Measurements from ENCODE around the gene KDSR. TPM values are rescaled to one million over a fixed set of nuclear protein-coding genes. Genes with fewer than 3 reads are reported as not detected.

KDSR gene, protein sequence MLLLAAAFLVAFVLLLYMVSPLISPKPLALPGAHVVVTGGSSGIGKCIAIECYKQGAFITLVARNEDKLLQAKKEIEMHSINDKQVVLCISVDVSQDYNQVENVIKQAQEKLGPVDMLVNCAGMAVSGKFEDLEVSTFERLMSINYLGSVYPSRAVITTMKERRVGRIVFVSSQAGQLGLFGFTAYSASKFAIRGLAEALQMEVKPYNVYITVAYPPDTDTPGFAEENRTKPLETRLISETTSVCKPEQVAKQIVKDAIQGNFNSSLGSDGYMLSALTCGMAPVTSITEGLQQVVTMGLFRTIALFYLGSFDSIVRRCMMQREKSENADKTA
- 36.8 TPM for total RNA-seq

DNA sequence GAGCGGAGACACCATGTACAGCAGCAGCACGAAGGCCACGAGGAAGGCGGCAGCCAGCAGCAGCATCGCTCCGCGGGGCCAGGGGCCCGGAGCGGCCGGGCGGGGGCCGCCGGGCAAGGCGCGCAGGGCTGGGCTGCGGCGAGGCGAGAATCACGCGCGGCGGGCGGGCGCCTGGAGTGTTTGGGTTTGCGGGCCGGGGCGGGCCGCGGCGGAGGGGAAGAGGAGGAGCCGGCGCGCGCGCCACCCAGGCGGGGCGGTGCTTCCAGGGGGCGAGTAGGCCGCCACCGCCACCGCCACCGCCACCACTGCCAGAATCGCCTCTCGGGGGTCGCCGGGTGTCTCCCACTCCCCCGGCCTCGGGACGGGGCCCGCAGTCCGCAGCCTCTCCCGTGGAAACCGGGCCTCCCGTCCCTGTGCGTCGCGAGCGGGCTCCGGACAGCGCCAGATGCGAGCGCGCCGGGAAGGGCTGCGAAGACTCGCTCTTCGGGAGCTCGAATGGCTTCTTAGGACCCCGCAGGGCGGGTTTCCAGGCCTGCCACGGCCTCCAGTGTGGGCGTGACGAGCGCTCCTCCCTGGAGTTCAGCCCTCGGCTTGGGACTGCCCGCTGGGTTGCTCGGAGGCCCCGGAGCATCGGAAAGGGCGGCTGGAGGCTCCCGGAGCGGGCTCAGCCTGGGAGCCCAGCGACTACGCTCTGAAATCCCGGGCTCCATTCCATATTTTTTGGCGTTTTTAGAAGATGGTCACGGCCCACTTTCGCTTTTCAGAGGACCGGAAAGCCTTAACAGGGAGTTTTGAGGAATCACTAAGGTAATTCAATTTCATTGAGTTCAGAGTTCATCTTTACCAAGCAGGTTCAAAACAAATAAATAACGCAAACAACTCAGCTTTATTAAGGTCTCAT, at the start of gene KDSR:
Gene KDSR, minus strand, starts transcription at position 154 of the 901 bp plus-strand sequence. Its CDS starts 88 bp downstream, at position 66.
- peak; percentile 98 for DNase-seq

DNA sequence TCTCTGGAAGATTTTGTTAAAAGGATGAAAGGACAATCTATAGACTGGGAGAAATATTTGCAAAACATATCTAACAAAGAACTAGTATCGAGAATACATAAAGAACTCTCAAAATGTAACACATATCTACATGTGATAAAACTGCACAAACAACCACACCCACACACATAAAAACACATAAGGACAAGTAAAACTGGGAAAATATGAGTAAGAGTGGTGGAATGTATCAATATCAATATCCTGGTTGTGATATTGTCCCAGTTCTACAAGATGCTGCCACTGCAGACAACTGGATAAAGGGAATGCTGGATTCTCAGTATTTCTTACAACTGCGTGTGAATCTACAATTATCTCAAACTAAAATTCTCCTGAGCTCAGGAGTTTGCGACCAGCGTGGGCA, 45.9 kb upstream of the KDSR start:
- no peak for DNase-seq

DNA sequence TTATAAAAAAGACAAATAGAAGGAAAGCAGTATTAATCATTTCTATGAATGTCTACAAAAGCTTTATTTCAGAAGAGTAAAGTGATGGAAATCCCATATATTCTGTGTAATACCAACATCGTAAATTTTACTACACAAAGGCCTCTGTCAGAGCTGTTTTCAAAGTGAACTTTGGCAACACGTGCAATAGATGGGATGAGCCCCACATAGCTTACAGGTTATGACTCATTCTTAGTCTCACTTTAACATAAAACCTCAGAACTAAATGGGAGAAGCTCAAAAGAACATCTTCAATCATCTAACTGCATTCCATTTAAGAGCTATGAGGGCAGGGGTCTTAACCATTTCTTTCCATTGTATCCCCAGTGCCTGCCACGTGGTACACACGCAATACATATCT, 43.8 kb upstream of the KDSR start:
- DNase-seq, result no peak

DNA sequence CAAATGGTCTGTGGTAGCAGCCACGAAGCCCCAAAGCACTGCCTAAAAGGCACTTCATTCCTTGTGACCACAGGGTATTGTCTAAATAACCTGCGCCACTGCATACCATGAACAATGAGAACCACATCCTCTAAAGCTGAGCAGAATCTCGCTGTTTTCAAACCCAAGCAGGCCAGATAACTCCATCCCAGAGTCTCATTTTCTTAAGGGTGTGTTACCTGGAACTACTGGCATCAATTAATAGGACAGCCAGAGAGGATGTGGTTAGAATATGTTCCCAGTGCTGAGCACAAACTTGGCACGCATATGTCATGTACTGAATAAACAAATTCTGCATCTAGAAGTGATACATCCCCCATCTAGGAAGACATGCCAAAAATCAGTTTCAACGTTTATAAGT, 42.3 kb upstream of the KDSR start:
- DNase-seq, result no peak

DNA sequence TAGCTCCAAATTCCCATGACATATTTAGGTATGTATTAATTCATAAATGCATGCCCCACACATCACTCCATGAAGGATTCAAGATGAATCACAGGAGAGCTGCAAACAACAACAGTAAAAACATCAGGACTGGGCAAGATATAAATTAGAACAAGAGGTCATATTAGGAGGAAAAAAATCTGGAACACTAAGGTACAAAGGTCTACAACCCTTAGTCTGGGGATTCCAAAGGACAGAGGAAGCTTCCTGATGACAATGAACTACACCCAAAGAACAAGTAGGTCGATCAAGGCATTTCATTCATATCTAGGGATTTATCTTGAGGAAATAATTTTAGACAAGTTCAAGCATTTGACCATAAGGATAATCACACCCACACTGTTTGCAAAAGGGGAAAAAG, 40.7 kb upstream of the KDSR start:
- DNase-seq, result no peak

DNA sequence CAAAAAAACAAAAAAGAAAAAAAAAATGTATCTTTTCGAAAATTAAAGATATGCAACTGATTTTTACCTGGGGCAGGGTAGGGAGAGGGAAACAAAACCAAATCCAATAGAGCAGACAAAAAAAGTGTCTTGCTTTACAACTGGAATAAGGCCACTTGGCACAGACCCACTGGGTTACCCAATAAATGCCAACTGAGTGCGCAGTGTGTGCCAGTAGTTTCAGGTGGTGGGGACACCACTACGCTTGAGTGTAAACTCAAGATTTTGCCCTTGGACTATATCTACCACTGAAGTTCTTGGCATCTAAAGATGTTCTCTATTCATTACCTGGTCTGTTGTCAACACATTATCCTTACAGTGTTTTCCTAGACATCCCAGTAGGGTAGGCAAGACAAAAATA, 39.0 kb upstream of the KDSR start:
- no peak for DNase-seq

DNA sequence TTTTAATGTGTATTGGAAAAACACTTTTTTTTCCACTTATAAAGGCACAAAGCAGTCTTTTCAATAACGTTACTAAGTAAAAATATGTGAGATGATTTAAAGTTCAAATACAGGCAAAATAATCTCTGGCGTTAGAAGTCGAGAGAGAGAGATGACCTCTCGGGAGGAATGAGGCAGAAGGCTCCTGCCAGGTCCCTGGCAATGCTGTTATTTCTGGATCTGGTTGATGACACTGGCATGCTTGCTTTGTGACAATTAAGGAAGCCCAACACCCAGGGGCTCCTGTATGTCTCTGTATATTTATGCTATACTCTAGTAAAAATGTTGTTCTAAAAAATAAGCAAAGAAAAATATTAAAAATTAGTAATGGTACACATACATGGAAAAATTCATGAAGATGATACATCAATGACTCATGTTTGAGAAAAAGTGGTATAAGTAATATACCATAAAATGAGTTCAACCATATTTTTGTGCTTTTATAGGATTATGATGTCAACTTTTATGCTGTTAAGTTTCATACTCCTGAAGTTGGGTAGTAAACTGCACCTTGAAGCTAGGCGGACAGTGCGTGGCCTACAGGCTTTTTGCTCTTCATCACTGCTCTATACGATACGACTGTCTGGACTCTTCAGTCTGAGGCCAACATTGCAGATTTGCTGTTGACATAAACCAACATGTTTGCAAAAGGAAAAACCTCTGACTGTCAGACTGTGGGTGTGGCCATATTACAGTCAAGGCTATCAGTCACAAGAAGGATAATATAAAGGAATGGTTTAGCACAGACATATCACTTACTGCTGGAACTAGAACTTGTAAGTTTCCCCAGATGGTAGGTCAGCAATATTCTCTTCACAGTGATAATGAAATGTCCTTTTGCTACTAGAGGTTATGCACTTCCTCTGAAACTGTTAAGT, 35.5 kb upstream of the KDSR start:
- DNase-seq, result no peak

DNA sequence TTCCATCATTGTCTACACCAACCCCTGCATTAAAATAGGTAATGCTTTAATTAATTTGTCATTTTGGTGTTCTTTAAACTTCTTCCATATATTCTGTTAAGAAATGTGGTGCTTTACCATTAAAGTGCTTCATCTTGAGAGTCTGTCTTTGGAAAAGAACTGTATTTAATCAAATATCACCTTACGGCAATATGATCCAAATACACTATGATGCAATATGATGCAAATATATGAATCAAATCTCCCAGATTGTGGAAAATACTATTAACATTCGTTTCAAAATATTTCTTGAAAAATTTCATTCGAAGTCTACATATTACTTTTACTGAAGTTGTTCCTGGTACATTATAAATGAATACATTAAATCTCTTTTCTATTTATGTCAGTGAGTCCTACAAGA, 32.3 kb upstream of the KDSR start:
- no peak for DNase-seq

DNA sequence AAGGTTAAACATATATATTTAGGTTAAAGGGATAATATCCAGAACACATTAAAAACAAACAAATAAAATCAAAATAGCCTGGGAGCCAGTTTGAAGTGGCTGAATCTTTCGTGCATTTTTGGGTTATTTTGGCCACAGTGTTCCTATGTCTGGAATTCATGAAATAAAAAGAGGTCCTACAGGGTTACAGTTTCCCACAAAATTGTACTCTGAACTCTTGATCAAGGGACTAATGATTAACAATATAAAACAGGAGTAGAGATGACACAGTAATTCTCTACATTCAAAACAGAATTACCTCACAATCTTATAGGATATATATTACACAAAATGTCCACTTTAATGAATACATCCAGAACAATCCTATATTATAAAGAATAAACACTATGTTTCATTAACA, 30.3 kb upstream of the KDSR start:
- DNase-seq, result no peak

DNA sequence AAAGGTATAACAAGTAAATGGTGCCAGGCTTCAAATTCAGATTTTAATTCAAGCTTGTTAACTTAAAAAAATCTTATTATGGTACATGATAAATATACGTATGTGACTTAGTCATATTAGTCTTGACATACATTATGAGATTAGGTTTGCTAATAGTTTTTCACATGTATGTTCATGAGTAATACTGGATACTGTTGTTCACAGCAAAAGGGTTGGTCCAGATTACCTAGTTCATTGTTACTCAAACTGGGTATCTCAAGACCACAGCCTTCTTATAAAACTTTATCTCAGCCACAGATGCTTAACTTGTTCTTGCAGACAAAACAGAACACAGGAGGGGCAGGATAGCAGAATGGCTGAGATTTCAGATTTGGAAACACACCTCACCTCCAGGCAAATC, 28.5 kb upstream of the KDSR start:
- DNase-seq, result no peak

DNA sequence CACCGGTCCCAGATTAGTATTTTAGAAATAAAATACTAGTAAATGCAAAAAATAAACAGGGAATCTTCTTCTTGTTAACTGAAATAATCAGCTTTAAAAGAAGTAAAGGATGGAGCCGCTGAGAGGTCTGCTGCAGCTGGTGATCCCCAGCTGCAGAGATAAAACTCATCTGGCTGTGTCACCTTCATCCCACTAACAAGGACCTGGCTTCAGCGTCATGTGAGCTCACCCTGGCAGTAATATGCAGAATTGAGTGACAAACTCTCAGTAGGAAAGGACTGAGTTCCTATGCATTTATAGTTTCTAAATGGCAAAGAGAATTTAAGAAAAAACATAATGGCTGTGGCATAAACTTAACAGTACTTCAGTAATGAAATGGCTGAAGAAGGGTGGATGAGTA, 27.9 kb upstream of the KDSR start:
- no peak for DNase-seq

DNA sequence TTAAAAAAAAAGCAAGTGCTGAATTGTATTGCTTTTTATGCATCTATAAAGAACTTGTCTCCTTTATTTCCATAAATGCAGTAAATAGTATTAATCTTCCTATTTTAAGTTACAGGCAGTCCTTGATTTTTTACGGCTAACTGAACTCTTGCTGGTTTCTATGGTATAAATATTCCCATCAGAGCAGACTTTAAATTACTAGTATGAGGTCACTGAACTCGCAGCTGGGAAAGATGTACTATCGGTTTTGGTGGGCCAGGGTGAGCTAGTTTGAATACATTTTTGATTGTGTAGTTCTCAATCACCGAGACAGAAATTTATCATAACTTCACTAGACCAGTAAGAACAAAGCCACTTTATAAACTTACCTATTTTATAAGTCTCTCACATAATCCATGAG, 20.9 kb upstream of the KDSR start:
- DNase-seq, result no peak

DNA sequence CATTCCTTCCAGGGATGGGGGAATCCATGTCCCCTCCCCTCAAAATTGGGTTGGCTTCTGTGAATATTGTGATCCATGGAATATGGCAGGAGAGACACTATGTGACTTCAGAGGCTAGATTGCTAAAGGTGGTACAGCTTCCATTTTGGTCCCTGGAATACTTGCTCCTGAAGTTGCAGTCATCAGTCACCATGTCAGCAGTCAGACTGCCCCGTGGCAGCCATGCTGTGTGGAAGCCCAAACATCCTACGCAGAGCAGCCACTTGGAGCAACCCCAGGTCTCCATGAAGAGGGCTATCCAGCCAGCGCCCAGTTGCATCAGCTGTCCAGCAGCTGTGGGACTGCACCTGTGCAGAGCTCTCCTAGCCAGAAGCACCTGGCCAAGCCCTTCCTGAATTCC, 15.8 kb upstream of the KDSR start:
- no peak for DNase-seq

DNA sequence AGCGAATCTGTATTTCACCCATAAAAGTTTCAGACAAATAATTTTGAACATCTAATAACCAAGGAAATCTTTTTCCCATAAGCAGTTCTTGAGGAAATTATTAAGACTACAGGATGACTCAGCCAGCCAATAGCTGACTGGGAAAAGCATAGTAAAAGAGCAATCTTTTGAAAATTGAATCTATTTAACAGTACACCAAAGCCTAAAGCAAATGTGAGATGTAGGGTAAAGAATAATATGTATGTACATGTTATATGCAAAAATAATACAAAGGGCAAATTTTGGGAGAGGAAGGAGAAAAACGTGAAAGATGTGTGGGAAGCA, 12.6 kb upstream of the KDSR start:
- DNase-seq, result no peak

DNA sequence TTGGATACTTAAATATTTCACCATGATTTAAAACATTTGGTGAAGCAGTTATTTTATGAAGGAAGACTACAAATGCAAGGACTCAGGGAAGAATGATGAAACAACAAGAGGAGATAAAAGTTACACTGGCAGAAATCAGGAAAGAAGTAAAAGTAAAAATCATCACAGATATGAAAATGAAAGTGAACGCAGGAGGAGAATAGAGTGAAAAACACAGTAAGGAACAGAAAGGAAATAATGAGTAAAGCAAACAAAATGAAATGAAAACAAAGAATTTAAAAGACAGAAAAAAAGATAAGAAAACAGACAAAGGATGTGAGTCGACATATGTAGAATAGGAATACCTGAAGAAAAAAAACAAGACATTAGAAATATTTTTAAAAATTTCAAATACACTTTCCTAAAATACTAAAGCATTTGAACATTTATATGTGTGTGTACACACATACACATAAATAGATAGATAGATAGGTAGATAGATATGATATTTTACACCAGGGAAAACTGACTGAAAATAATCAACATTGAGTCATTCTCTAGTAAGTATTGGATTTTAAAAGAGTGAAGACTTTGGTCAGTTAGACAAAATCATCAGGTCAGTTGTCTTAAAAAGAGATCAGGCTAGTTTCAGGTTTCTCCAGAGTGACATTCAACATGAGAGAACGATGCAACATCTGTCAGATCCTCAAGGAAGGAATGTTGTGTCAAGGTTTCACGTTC, 12.1 kb upstream of the KDSR start:
- DNase-seq, result no peak

DNA sequence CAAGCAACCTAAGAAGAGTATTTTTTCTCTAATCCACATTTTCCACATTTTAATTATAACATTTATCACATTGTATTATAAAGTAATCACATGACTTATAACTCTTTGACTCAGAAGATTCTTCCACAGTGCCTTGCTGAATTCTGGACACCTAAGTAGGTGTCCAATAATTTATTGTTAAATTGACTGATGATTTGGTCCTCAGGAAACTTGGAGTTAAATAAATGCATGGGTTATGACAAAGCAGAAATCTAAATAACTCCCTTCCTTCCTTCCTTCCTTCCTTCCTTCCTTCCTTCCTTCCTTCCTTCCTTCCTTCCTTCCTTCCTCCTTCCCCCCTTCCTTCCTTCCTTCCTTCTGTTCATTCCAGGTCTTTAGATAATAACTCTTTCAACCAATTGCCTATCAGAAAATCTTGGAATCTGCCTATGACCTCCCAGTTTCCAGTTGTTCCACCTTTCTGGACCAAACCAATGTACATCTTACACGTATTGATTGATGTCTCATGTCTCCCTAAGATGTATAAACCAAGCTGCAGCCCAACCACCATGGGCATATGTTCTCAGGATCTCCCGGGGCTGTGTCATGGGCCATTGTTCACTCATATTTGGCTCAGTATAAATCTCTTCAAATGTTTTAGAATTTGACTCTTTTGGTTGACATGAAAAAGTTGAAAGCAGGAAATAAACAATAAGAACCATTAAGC, 10.4 kb upstream of the KDSR start:
- no peak for DNase-seq

DNA sequence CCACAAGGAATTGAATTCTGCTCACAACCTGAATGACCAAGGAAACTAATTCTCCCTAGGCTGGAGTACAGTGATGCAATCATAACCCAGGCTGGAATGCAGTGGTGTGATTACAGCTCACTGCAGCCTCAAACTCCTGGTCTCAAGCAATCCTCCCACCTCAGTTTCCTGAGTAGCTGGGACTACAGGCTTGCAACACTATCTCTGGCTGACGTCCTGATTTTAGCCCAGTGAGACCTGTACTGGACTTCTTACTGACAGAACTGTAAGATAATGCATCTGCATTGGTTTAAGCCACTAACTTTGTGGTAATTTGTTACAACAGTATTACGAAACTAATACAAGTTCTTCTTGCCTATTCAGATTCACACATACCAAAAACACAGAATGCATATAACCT, 9.5 kb upstream of the KDSR start:
- no peak for DNase-seq

DNA sequence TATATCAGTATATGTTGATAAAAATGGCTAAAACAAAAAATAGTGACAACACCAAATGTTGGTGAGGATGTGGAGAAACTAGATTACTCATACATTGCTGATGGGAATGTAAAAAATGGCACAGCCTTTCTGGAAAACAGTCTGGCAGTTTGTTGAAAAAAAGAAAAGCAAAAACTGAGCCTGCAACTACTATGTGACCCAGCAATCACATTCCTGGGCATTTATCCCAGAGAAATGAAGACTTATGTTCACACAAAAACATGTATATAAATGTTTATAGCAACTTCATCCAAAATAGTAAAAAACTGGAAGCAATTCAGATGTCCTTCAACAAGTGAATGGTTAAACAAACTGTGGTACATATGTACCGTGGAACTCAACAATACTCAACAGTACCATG, 7.5 kb upstream of the KDSR start:
- DNase-seq, result peak; percentile 83

DNA sequence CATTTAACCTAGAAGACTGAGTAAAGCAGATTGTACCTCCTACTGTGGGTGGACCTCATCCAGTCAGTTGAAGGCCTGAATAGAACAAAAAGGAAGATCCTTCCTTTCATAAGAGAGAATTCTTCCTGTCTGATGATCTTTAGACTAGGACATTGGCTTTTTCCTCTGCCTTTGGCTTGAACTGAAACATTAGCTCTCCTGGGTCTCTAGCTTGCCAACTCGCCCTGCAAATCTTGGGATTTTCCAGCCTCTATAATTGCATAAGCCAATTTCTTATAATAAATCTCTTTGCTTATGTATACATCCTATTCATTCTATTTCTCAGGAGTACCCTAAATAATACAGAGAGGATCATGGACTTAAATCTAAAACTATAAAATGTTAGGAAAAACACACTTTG, 6.2 kb upstream of the KDSR start:
- peak; percentile 75 for DNase-seq

DNA sequence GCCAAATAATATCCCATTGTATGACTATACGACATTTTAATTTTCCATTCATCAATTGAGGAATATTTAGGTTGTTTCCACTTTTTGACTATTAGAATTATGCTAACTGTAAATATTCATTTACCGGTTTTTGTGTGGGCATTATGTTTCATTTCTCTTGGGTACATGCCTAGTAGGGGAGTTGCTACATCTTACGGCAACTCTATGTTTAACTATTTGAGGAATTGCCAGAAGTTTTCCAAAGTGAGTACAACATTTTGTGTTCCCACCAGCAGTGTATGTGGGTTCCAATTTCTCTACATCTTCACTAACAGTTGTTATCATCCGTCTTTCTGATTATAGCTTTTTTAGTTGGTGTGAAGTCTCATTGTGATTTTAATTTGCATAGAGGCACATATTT, 1.6 kb upstream of the KDSR start:
- no peak for DNase-seq

Data from skin of body (tissue), 2 donors.